Skeletal muscle tissue (tissue), 4 donors: Measurements from ENCODE around the gene OR6C68. TPM values are rescaled to one million over a fixed set of nuclear protein-coding genes. Genes with fewer than 3 reads are reported as not detected.
"Not testable (repeated sequence)": the region's sequence is repeated elsewhere in the genome, so short reads cannot be mapped to it uniquely, and the experiment has no call there.

ENCODE experiments used
- H3K27ac ChIP-seq: one replicate; pipeline ENCODE4 v1.7.0; 2013; ENCODE audit warnings: mild to moderate bottlenecking, low read depth, low read length, inconsistent platforms
- H3K27me3 ChIP-seq, 3 donors: one replicate each; pipeline ENCODE4 v1.7.0; 2013; ENCODE audit warnings: low read length in 3 of 3; ENCODE audit not compliant: control insufficient read depth in 3 of 3, insufficient read depth in 3 of 3
- H3K36me3 ChIP-seq, 3 donors: one replicate each; pipeline ENCODE4 v1.7.0; 2013; ENCODE audit warnings: low read length in 3 of 3; ENCODE audit not compliant: control insufficient read depth in 3 of 3, insufficient read depth in 3 of 3
- H3K4me1 ChIP-seq, 3 donors: one replicate each; pipeline ENCODE4 v1.7.0; 2013; ENCODE audit warnings: low read length in 3 of 3, mild to moderate bottlenecking in 3 of 3; ENCODE audit not compliant: control insufficient read depth in 3 of 3, insufficient read depth in 3 of 3
- H3K4me3 ChIP-seq, 3 donors: one replicate each; pipeline ENCODE4 v1.7.0; 2013; ENCODE audit warnings: low read length in 3 of 3
- H3K9ac ChIP-seq, 3 donors: one replicate each; pipeline ENCODE4 v1.7.0; 2013; ENCODE audit warnings: low read length in 3 of 3, mild to moderate bottlenecking in 3 of 3, moderate library complexity in 2 of 3, low read depth in 1 of 3
- H3K9me3 ChIP-seq, 3 donors: one replicate each; pipeline ENCODE4 v1.7.0; 2013; ENCODE audit warnings: low read length in 3 of 3; ENCODE audit not compliant: control insufficient read depth in 3 of 3
- total RNA-seq: library from RNA; depleted of rRNA; stranded (reverse); fragments of >200 nt; gene quantifications from one replicate; pipeline ENCODE4 v1.2.3, GENCODE V29; 2014
- donor health status: Osteomylitis.

OR6C68 gene
- total RNA-seq, 1 donor from 2014 or later, result not detected

DNA sequence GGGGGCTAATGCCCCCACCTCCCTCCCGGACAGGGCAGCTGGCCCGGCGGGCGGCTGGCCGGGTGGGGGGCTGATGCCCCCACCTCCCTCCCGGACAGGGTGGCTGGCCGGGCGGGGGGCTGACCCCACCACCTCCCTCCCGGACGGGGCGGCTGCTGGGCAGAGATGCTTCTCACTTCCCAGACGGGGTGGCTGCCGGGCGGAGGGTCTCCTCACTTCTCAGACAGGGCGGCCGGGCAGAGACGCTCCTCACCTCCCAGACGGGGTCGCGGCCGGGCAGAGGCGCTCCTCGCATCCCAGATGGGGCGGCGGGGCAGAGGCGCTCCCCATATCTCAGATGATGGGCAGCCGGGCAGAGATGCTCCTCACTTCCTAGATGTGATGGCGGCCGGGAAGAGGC is 13.0 kb upstream of the OR6C68 start:
- H3K4me1 ChIP-seq, H3K36me3 ChIP-seq, H3K27ac ChIP-seq, H3K9ac ChIP-seq, H3K9me3 ChIP-seq, H3K4me3 ChIP-seq, H3K27me3 ChIP-seq: not testable (repeated sequence)

DNA sequence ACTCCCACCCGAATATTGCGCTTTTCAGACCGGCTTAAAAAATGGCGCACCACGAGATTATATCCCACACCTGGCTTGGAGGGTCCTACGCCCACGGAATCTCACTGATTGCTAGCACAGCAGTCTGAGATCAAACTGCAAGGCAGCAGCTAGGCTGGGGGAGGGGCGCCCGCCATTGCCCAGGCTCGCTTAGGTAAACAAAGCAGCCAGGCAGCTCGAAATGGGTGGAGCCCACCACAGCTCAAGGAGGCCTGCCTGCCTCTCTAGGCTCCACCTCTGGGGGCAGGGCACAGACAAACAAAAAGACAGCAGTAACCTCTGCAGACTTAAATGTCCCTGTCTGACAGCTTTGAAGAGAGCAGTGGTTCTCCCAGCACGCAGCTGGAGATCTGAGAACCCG is 7.9 kb upstream of the OR6C68 start:
- H3K9ac ChIP-seq, H3K9me3 ChIP-seq, H3K27me3 ChIP-seq, H3K27ac ChIP-seq, H3K4me1 ChIP-seq, H3K4me3 ChIP-seq, H3K36me3 ChIP-seq: not testable (repeated sequence)

- no peaks in the 10 kb centered on the region for H3K27me3 ChIP-seq
- no peaks in the 10 kb centered on the region for H3K4me1 ChIP-seq
- no peak overlapping the region for H3K9ac ChIP-seq
- H3K36me3 ChIP-seq, result no peaks in the 10 kb centered on the region
- no peak overlapping the region for H3K4me3 ChIP-seq
- no peaks in the 10 kb centered on the region for H3K9me3 ChIP-seq
- H3K27ac ChIP-seq, result no peak overlapping the region
These were observed 3.3 kb downstream of the OR6C68 start for GRCh38 chr12:55495490-55495889.

DNA sequence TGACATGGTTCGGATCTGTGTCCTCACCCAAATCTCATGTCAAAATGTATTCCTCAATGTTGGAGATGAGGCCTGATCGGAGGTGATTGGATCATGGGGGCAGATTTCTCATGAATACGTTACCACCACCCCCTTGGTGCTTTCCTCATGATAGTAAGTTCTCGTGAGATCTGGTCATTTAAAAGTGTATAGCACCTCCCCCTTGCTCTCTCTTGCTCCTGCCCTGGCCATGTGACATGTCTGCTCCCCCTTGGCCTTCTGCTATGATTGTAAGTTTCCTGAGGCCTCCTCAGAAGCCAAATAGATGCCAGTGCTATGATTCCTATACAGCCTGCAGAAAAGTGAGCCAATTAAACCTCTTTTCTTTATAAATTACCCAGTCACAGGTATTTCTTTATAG is 7.1 kb downstream of the OR6C68 start:
- Histone ChIP-seq H3K4me3 (no peak overlapping the region), H3K9me3 (no peaks in the 10 kb centered on the region), H3K4me1 (no peaks in the 10 kb centered on the region), H3K9ac (no peak overlapping the region), H3K27me3 (no peaks in the 10 kb centered on the region), H3K36me3 (no peaks in the 10 kb centered on the region), H3K27ac (no peak overlapping the region)

- Histone ChIP-seq H3K27ac (no peak overlapping the region), H3K4me1 (no peaks in the 10 kb centered on the region), H3K27me3 (no peaks in the 10 kb centered on the region), H3K9ac (no peak overlapping the region), H3K9me3 (no peaks in the 10 kb centered on the region), H3K36me3 (no peaks in the 10 kb centered on the region), H3K4me3 (no peak overlapping the region)
These were observed 7.7 kb downstream of the OR6C68 start for GRCh38 chr12:55499810-55500252.

DNA sequence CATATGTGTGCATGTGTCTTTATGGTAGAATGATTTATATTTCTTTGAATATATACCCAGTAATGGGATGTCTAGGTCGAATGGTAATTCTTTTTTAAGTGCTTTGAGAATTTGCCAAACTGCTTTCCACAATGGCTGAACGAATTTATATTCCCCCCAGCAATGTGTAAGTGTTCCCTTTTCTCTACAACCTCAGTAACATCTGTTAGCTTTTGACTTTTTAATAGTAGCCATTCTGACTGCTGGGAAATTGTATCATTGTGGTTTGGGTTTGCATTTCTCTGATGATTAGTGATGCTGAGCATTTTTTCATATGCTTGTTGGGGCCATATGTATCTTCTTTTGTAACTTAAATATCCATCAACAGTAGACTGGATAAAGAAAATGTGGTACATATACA is 9.4 kb downstream of the OR6C68 start:
- H3K4me3 ChIP-seq, result no peak overlapping the region

DNA sequence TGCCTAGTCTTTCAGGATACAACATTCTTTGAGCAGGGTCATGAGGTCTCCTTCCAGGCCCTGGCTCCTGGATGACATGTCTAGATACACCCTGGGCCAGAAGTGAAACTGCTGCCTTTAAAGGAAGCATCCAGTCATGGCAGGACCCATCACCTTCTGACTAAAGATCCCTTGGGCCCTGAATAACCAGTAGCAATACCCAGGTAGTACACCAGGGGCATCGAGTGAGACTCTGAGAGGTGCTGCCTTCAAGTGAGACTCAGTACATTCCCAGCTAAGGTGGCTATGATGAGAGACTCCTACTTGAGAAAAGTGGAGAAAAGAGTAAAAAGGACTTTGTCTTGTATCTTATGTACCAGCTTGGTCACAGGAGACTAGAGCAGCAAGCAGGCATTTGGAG is 23.5 kb downstream of the OR6C68 start:
- no peak overlapping the region for H3K9ac ChIP-seq
- H3K36me3 ChIP-seq, result no peaks in the 10 kb centered on the region
- H3K27me3 ChIP-seq, result no peaks in the 10 kb centered on the region
- H3K9me3 ChIP-seq, result no peaks in the 10 kb centered on the region
- no peak overlapping the region for H3K4me3 ChIP-seq
- no peak overlapping the region for H3K27ac ChIP-seq
- H3K4me1 ChIP-seq, result no peaks in the 10 kb centered on the region

More for the DNA sequence above, 9.4 kb downstream of the OR6C68 start:
- Histone ChIP-seq H3K36me3 (no peaks in the 10 kb centered on the region), H3K27ac (no peak overlapping the region), H3K4me1 (no peaks in the 10 kb centered on the region), H3K9ac (no peak overlapping the region), H3K9me3 (no peaks in the 10 kb centered on the region), H3K27me3 (no peaks in the 10 kb centered on the region)

- Histone ChIP-seq H3K4me1 (no peaks in the 10 kb centered on the region), H3K9me3 (no peaks in the 10 kb centered on the region), H3K27me3 (no peaks in the 10 kb centered on the region), H3K4me3 (no peak overlapping the region), H3K9ac (no peak overlapping the region), H3K36me3 (no peaks in the 10 kb centered on the region), H3K27ac (no peak overlapping the region)
These were observed 24.2 kb downstream of the OR6C68 start for GRCh38 chr12:55516391-55516790.

Other genes with a start within 250 kb of the OR6C68 start
- not detected for gene OR6C74, start 247.8 kb upstream of the OR6C68 start, total RNA-seq
- gene OR6C6, start 195.8 kb upstream of the OR6C68 start, total RNA-seq, result not detected
- gene OR6C1, start 178.0 kb upstream of the OR6C68 start, total RNA-seq, result not detected
- gene OR6C3, start 161.6 kb upstream of the OR6C68 start, total RNA-seq, result not detected
- gene OR6C75, start 129.4 kb upstream of the OR6C68 start, total RNA-seq, result not detected
- not detected for gene OR6C65, start 91.8 kb upstream of the OR6C68 start, total RNA-seq
- not detected for gene OR6C76, start 66.1 kb upstream of the OR6C68 start, total RNA-seq
- not detected for gene OR6C2, start 48.3 kb upstream of the OR6C68 start, total RNA-seq
- not detected for gene OR6C70, start 22.2 kb upstream of the OR6C68 start, total RNA-seq
- gene OR6C4, start 57.2 kb downstream of the OR6C68 start, total RNA-seq, result not detected
- not detected for gene OR2AP1, start 80.1 kb downstream of the OR6C68 start, total RNA-seq
- not detected for gene OR10P1, start 144.5 kb downstream of the OR6C68 start, total RNA-seq
- gene ITGA7, start 215.5 kb downstream of the OR6C68 start, total RNA-seq, result 123 TPM
- 42.3 TPM for gene BLOC1S1, start 223.7 kb downstream of the OR6C68 start, total RNA-seq
- 19.8 TPM for gene RDH5, start 228.0 kb downstream of the OR6C68 start, total RNA-seq
- 1,640 TPM for gene CD63, start 236.6 kb downstream of the OR6C68 start, total RNA-seq